ENCODE results near the gene METTL9. TPM values are rescaled to one million over a fixed set of nuclear protein-coding genes. Genes with fewer than 3 reads are reported as not detected.
"Not testable (repeated sequence)": the region's sequence is repeated elsewhere in the genome, so short reads cannot be mapped to it uniquely, and the experiment has no call there.

Gene METTL9
- total RNA-seq = 100 to 1,000 TPM in 3 of 4 donors, 10 to 100 TPM in 1; 73.5 to 231 (median 131) TPM

- Histone ChIP-seq H3K9me3 (no peaks in the 10 kb centered on the region), H3K4me3 (peak within 1 kb of the TSS; percentile 66 to 96), H3K4me1 (peaks cover 0 to 7% of the 10 kb centered on the region in 2 donors), H3K36me3 (no peaks in the 10 kb centered on the region), H3K27ac (peak within 1 kb of the TSS; percentile 95 to 98), H3K27me3 (no peaks in the 10 kb centered on the region)
- intact Hi-C loops (cut with DNase I; ENCODE audit: low total_unique reads) = no loop called here
- peak; percentile 92 to 94 for DNase-seq
- TF ChIP-seq CTCF (IDR thresholded peaks at IDR 0.05) (peak in 2 of 4 experiments; percentile 28 to 34), POLR2A (IDR thresholded peaks at IDR 0.05) (peak; percentile 78 to 90)
These were observed at the start of gene METTL9 for GRCh38 chr16:21599122-21600030. TSS of gene METTL9 (plus strand) at chr16:21599577. CDS start at chr16:21599734, 157 bp downstream.

- H3K27me3 ChIP-seq; DNase-seq; H3K9me3 ChIP-seq; intact Hi-C loops (cut with DNase I; ENCODE audit: low total_unique reads); H3K36me3 ChIP-seq; H3K27ac ChIP-seq; H3K4me1 ChIP-seq; H3K4me3 ChIP-seq: not testable (repeated sequence)
These were observed 49.4 kb upstream of the METTL9 start for GRCh38 chr16:21549975-21550374.

GRCh38 chr16:21550435-21550834, 48.9 kb upstream of the METTL9 start:
- H3K4me1 ChIP-seq; H3K27ac ChIP-seq; DNase-seq; H3K36me3 ChIP-seq; H3K4me3 ChIP-seq; H3K27me3 ChIP-seq; intact Hi-C loops (cut with DNase I; ENCODE audit: low total_unique reads); H3K9me3 ChIP-seq: not testable (repeated sequence)

- H3K27me3 ChIP-seq; intact Hi-C loops (cut with DNase I; ENCODE audit: low total_unique reads); H3K27ac ChIP-seq; H3K36me3 ChIP-seq; H3K9me3 ChIP-seq; H3K4me1 ChIP-seq; DNase-seq; H3K4me3 ChIP-seq: not testable (repeated sequence)
These were observed 48.3 kb upstream of the METTL9 start for GRCh38 chr16:21551076-21551475.

GRCh38 chr16:21551600-21551999, 47.8 kb upstream of the METTL9 start:
- DNase-seq; H3K4me3 ChIP-seq; H3K27ac ChIP-seq; H3K27me3 ChIP-seq; H3K9me3 ChIP-seq; H3K36me3 ChIP-seq; intact Hi-C loops (cut with DNase I; ENCODE audit: low total_unique reads); H3K4me1 ChIP-seq: not testable (repeated sequence)

- H3K4me1 ChIP-seq; H3K27me3 ChIP-seq; DNase-seq; H3K27ac ChIP-seq; H3K4me3 ChIP-seq; intact Hi-C loops (cut with DNase I; ENCODE audit: low total_unique reads); H3K36me3 ChIP-seq; H3K9me3 ChIP-seq: not testable (repeated sequence)
These were observed 45.7 kb upstream of the METTL9 start for GRCh38 chr16:21553481-21554296.

- TF ChIP-seq POLR2A (IDR thresholded peaks at IDR 0.05) (no peak), CTCF (IDR thresholded peaks at IDR 0.05) (peak; percentile 91 to 99 (median 96))
- Histone ChIP-seq H3K4me1 (peaks cover 0 to 3% of the 10 kb centered on the region in 2 donors), H3K27me3 (no peaks in the 10 kb centered on the region), H3K4me3 (no peak overlapping the region), H3K36me3 (no peaks in the 10 kb centered on the region), H3K27ac (no peak overlapping the region), H3K9me3 (no peaks in the 10 kb centered on the region)
- intact Hi-C loops (cut with DNase I; ENCODE audit: low total_unique reads) = no loop called here
- peak; percentile 81 to 89 for DNase-seq
These were observed 44.4 kb upstream of the METTL9 start for GRCh38 chr16:21554795-21555585.

GRCh38 chr16:21555621-21556020, 43.8 kb upstream of the METTL9 start:
- H3K4me3 ChIP-seq; H3K36me3 ChIP-seq; intact Hi-C loops (cut with DNase I; ENCODE audit: low total_unique reads); H3K4me1 ChIP-seq; H3K27ac ChIP-seq; H3K27me3 ChIP-seq; DNase-seq; H3K9me3 ChIP-seq: not testable (repeated sequence)

- DNase-seq; H3K27ac ChIP-seq; H3K4me3 ChIP-seq; H3K36me3 ChIP-seq; H3K27me3 ChIP-seq; H3K4me1 ChIP-seq; H3K9me3 ChIP-seq; intact Hi-C loops (cut with DNase I; ENCODE audit: low total_unique reads): not testable (repeated sequence)
These were observed 43.3 kb upstream of the METTL9 start for GRCh38 chr16:21556026-21556595.

- H3K4me3 ChIP-seq; H3K9me3 ChIP-seq; H3K36me3 ChIP-seq; H3K4me1 ChIP-seq; intact Hi-C loops (cut with DNase I; ENCODE audit: low total_unique reads); H3K27me3 ChIP-seq: not testable (repeated sequence)
- peak; percentile 50 to 54 for DNase-seq
- H3K27ac ChIP-seq = peak overlapping the region in 1 of 2 donors; percentile 9
These were observed 42.6 kb upstream of the METTL9 start for GRCh38 chr16:21556651-21557241.

Data from uterus (tissue), 4 donors.